GM19328 (cell line): ENCODE measurements around the gene GRIK1.

Source experiments
- ATAC-seq: cut with Tn5 transposase; IDR thresholded peaks from one replicate; pipeline ENCODE4 v1.9.1; 2021; ENCODE audit warnings: mild to moderate bottlenecking, moderate library complexity; ENCODE audit not compliant: unreplicated experiment

The GRIK1 gene

DNA sequence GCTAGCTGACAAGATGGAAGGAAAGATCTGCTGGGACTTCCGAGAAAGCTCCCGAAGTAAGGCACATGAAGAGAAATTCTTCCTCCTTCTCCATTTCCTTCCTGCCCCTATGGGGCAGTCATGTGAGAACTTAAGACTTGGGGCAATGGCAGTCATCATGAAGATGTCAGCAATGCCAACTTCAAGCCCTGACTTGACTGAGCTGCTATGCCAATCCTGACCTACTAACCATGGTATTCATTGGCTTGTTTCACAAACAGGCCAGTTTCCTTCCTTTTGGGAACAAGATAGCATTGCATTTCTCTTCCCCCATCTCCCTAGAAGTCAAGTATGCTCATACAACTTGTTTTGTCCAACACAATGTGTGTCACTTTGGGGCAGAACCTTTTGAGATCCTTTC lies 25.5 kb downstream of the GRIK1 start:
- ATAC-seq: no peak

DNA sequence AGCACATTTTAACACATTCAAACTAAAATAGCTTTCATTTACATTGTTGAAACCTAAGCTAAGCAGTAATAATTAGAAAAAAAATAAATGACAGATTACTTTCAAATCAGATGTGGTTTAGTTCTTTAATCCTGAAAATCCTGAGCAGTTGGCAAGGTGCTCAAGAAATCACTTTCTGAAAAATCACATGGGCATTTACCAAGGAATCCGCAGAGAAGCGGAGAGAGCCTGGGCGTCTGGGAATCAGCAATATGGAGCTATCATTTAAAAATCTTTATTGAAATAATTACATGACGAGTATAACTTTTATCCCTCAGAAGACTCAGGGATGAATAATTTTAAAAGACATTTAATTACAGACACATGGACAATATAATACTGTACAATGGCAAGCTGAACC lies 30.2 kb downstream of the GRIK1 start:
- ATAC-seq: no peak

GRCh38 chr21:29904359-29905282 lies 35.2 kb downstream of the GRIK1 start:
- no peak for ATAC-seq

- no peak for ATAC-seq
Observed at GRCh38 chr21:29896884-29897283, 42.9 kb downstream of the GRIK1 start.

GRCh38 chr21:29893687-29894086 lies 46.1 kb downstream of the GRIK1 start:
- no peak for ATAC-seq

DNA sequence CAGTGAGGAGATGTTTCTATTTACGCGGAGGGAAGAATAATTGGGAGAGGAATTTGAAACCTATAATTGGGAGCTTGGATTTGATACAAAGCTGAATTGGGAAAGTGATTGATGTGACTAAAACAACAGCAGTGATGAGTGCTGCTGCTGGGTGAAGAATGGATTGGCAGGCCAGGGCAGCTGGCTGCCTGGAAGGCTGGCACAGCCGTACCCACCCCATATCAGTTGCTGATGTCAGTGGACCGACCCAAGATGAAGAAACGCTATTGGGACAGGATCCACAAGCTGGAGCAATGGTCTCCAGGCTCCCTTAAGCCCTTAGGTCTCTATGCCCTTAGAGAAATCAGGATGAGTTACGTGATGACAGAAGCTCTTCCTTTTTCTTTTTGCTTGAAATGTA lies 47.4 kb downstream of the GRIK1 start:
- no peak for ATAC-seq

GRCh38 chr21:29888437-29888836 lies 51.4 kb downstream of the GRIK1 start:
- no peak for ATAC-seq

DNA sequence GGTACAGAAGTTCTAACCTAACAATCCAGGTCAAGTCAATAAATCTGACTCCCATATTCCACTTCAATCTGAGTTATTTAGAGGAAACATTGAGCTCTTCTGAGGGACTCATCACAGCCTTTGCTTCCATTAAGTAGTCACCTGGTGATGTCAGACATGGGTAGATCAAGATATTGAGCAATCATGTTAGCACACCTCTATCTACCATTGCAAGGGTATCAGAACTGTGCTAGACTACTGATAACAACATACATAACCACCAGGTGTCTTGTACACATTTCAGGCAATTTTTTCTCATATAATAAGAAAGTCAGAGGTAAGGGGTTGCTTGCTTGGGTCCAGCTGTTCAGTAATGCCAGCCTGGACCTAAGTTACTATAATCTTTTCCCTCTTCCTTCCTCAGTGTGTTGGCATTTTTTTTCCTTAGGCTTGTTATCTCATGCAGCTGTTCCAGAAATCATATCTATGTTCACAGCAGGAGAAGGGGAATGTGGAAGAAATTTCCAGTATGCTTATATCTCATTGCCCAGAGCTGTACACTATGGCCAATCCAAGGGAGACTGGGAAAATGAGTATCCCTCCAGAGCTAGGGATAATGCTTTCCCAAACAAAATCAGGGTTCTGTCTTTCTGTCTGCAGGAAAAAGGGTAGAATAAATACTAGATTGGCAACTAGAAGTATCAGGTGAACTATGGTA lies 52.3 kb downstream of the GRIK1 start:
- ATAC-seq: no peak

DNA sequence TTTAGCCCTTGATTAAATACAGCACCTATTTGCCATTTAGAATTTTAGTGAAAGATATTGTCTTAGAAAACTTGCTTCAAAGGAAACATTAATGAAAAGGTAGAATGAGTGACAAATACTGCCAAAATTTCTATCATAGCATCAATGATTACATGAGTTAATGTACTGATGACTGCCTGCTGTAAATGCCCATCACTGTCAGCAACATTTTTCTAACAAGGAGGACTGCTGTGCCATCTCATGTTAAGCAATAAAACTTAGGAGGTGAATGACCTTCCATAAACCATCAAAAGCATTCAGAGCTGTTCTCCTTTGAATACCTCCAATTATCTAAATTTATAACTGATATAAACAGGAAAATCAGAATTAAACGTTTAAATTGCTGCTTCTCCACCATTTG lies 54.3 kb downstream of the GRIK1 start:
- no peak for ATAC-seq

DNA sequence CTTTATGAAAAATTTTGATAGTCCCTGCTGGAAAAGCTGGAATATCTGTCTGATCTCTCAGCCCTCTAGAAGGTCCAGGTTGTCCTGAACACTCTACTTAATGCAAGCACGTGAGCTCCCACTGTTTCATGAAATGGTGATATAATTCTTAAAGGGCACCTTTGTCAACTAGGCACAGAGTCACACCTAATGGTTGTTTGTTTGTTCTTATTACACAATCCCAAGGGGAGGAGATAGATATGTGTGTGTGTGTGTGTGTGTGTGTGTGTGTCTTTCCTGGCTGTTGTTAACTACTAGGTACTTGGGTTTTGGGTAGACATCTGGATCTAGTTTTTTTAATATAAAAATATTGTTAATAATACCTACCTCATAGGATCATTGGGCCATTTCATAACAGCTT lies 63.9 kb downstream of the GRIK1 start:
- ATAC-seq: no peak

DNA sequence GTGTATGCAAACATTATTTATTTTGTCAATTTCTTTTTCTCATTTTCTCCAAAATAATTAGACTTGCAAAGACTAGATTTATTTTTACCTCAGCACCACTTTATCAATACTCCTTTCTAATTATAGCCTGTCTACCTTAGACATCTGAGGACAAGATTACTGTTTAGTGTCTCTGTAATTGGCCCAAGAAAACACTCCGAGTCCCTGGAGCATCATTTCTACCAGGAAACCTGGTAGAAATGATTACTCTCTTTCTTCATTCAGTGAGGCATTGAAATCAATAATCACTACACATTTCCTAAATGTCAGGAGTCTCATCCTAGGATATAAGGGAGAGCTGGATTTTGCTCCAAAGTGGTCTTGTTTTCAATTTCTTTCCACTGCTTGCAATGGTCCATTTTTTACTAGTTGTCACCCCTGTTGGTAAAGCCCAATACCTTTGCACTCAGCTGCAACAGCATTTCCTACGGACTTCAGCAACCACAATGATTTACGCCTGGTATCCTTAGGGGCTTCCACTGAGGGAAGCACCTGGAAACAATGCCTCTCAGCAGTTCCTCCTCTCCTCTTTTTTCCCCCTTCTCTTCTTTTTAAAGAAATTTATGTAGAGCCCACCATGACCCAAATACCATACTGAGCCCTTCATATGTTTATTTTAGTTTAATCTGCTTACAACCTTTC lies 64.6 kb downstream of the GRIK1 start:
- no peak for ATAC-seq

DNA sequence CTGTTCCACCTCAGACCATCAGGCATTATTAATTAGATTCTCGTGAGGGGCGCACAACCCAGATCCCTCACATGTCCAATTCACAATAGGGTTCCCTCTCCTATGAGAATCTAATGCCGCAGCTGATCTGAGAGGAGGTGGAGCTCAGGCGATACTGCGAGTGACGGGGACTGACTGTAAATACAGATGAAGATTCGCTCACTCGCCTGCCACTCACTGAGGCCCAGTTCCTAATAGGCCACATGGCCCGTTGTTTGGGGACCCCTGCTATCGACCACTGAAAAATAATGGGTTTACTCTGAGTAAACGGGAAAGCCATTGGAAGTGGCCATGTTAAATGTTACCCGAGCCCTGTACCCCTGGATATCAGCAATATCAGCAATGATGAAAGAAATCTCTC lies 65.9 kb downstream of the GRIK1 start:
- no peak for ATAC-seq

GRCh38 chr21:29870814-29871213 lies 69.0 kb downstream of the GRIK1 start:
- ATAC-seq: no peak

DNA sequence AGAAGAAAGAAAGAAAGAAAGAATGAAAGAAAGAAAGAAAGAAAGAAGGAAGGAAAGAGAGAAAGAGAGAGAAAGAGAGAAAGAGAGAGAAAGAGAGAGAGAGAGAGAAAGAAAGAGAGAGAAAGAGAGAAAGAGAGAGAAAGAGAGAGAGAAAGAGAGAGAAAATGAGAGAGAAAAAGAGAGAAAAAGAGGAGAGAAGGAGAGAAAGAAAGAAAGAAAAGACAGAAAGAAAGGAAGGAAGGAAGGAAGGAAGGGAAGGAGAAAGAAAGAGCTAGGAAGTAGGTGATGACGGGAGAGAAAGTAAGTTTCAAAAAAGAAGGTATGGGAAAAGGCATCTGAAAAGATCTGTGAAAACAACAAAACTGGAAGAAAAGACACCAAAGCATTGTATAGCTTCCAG lies 72.0 kb downstream of the GRIK1 start:
- ATAC-seq: no peak

DNA sequence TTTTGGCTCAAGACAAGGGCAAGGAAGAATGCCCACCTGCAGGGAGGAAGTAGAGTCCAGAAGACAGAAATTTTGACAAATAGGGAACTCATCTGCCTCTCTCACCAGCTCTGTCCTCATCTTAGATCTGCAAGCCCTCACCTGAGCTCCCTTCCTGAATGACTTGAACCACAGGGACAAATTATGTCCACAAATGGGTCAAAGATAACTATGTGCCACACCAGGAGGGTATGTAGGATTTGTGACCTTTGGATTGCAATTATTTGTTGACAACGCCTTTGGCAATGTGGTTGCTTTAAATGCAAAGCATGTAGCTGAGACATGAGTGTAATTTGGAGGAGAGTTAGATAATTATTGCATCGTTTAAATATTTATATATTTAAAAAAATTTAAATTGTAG lies 79.5 kb downstream of the GRIK1 start:
- ATAC-seq: no peak

DNA sequence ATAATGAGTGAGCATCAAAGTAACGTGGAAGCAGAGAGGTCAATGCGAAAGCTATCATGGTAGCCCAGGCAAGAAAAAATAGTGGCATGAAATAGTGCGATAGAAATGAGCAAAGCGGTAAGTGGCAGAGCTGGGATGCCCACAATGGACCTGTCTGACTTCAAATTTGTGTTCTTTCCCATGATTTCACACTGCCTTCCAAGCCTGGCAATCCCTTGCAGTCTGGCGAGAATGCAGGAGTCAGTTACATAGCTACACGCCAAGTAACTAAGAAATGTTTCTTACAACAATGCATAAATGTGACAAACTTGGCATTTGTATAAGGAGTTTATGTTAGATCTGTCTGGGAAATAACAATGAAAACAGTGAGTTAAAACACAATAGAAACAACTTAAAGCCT lies 82.6 kb downstream of the GRIK1 start:
- ATAC-seq: no peak

GRCh38 chr21:29854795-29855194 lies 85.0 kb downstream of the GRIK1 start:
- ATAC-seq: no peak

GRCh38 chr21:29851611-29852010 lies 88.2 kb downstream of the GRIK1 start:
- no peak for ATAC-seq

DNA sequence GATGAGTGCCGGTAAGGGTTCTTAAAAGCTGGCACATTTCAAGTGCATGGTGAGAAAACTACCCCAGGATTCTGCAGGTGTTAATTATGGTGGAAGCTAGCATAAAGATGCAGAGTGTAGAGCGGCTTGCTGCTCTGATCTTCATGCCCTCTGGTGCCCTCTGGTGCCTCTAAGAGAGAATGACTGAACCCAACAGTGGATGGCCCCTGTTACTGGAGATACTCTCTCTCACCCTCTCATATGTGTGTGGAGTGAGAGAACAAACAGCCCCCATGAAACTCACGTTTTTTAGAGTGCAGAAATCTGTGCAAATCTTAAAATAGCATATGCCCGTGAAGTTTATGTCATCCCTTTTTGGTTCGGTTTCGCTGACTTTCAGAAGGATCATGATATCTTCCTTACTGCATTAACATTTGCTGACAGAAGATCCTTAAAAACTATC lies 90.0 kb downstream of the GRIK1 start:
- ATAC-seq: peak; percentile 100

GRCh38 chr21:29843804-29844203 lies 96.0 kb downstream of the GRIK1 start:
- no peak for ATAC-seq

- ATAC-seq: no peak
Observed at GRCh38 chr21:29834617-29835016, 105.2 kb downstream of the GRIK1 start.

GRCh38 chr21:29832217-29832616 lies 107.6 kb downstream of the GRIK1 start:
- no peak for ATAC-seq
